ENCODE measurements around the gene SIGLEC14. TPM values are rescaled to one million over a fixed set of nuclear protein-coding genes. Genes with fewer than 3 reads are reported as not detected.
"Not testable (repeated sequence)": the region's sequence is repeated elsewhere in the genome, so short reads cannot be mapped to it uniquely, and the experiment has no call there.

SIGLEC14 gene
- total RNA-seq, 6 experiments from 2014 or later = 2.9 to 6.1 (median 3.4) TPM; not detected in 2

- no peaks in the 10 kb centered on the region for H3K27me3 ChIP-seq
- ATAC-seq = no peak
- no peak for DNase-seq
- H3K9me3 ChIP-seq = no peaks in the 10 kb centered on the region
- no peak overlapping the region for H3K4me3 ChIP-seq
- no peak for TF ChIP-seq CTCF (IDR thresholded peaks at IDR 0.05)
- no peak for TF ChIP-seq POLR2A (IDR thresholded peaks at IDR 0.05)
- WGBS (ENCODE audit: insufficient coverage, low coverage, low lambda C conversion rate, missing lambda C conversion rate) = 63% methylated on average over 2 of the region's 2 CpGs
- no peak overlapping the region for H3K27ac ChIP-seq
- no peaks in the 10 kb centered on the region for H3K4me1 ChIP-seq
- H3K36me3 ChIP-seq = no peaks in the 10 kb centered on the region
- intact Hi-C loops (cut with DNase I) = no loop called here
These were observed 39.5 kb upstream of the SIGLEC14 start for GRCh38 chr19:51686171-51686570.

- no peak for DNase-seq
- Histone ChIP-seq H3K36me3 (no peaks in the 10 kb centered on the region), H3K9me3 (no peaks in the 10 kb centered on the region), H3K27me3 (no peaks in the 10 kb centered on the region), H3K4me3 (no peak overlapping the region), H3K4me1 (no peaks in the 10 kb centered on the region), H3K27ac (no peak overlapping the region)
- no peak for TF ChIP-seq POLR2A (IDR thresholded peaks at IDR 0.05)
- intact Hi-C loops (cut with DNase I) = no loop called here
- no peak for ATAC-seq
- WGBS (ENCODE audit: insufficient coverage, low coverage, low lambda C conversion rate, missing lambda C conversion rate) = 57% methylated on average over 3 of the region's 3 CpGs
These were observed 34.8 kb upstream of the SIGLEC14 start for GRCh38 chr19:51681286-51681941.

GRCh38 chr19:51680474-51680873 lies 33.8 kb upstream of the SIGLEC14 start:
- intact Hi-C loops (cut with DNase I) = no loop called here
- no peaks in the 10 kb centered on the region for H3K27me3 ChIP-seq
- no peak overlapping the region for H3K27ac ChIP-seq
- TF ChIP-seq CTCF (IDR thresholded peaks at IDR 0.05) (no peak), POLR2A (IDR thresholded peaks at IDR 0.05) (no peak)
- H3K36me3 ChIP-seq = no peaks in the 10 kb centered on the region
- no peak for ATAC-seq
- WGBS (ENCODE audit: insufficient coverage, low coverage, low lambda C conversion rate, missing lambda C conversion rate) = 31% methylated on average over 1 of the region's 1 CpG
- H3K4me1 ChIP-seq = no peaks in the 10 kb centered on the region
- DNase-seq = no peak
- H3K9me3 ChIP-seq = no peaks in the 10 kb centered on the region
- H3K4me3 ChIP-seq = no peak overlapping the region

- no peak overlapping the region for H3K4me3 ChIP-seq
- intact Hi-C loops (cut with DNase I) = no loop called here
- H3K27ac ChIP-seq = no peak overlapping the region
- DNase-seq = no peak
- H3K4me1 ChIP-seq = no peaks in the 10 kb centered on the region
- H3K36me3 ChIP-seq = no peaks in the 10 kb centered on the region
- 39% methylated on average over 8 of the region's 11 CpGs for WGBS (ENCODE audit: insufficient coverage, low coverage, low lambda C conversion rate, missing lambda C conversion rate)
- TF ChIP-seq POLR2A (IDR thresholded peaks at IDR 0.05) (no peak), CTCF (IDR thresholded peaks at IDR 0.05) (no peak)
- no peaks in the 10 kb centered on the region for H3K27me3 ChIP-seq
- no peaks in the 10 kb centered on the region for H3K9me3 ChIP-seq
- no peak for ATAC-seq
These were observed 30.0 kb upstream of the SIGLEC14 start for GRCh38 chr19:51676566-51677083.

GRCh38 chr19:51675911-51676565 lies 29.4 kb upstream of the SIGLEC14 start:
- DNase-seq; intact Hi-C loops (cut with DNase I); H3K36me3 ChIP-seq; ATAC-seq; H3K27ac ChIP-seq; H3K4me1 ChIP-seq; H3K4me3 ChIP-seq; H3K27me3 ChIP-seq; H3K9me3 ChIP-seq: not testable (repeated sequence)
- TF ChIP-seq CTCF (IDR thresholded peaks at IDR 0.05) = peak in 3 of 4 donors; percentile 25 to 29 (median 25)
- 46% methylated on average over 7 of the region's 7 CpGs for WGBS (ENCODE audit: insufficient coverage, low coverage, low lambda C conversion rate, missing lambda C conversion rate)
